NT2/D1 (cell line): ENCODE measurements around the gene FAM187B.

Experiments used
- YY1 ChIP-seq: IDR thresholded peaks from 2 replicates; pipeline ENCODE4 v1.6.1; 2011; ENCODE audit not compliant: insufficient read length, insufficient read depth
- ZNF274 ChIP-seq: IDR thresholded peaks from 2 replicates; pipeline ENCODE4 v1.6.1; 2011; ENCODE audit warnings: mild to moderate bottlenecking, low read depth, low read length

DNA sequence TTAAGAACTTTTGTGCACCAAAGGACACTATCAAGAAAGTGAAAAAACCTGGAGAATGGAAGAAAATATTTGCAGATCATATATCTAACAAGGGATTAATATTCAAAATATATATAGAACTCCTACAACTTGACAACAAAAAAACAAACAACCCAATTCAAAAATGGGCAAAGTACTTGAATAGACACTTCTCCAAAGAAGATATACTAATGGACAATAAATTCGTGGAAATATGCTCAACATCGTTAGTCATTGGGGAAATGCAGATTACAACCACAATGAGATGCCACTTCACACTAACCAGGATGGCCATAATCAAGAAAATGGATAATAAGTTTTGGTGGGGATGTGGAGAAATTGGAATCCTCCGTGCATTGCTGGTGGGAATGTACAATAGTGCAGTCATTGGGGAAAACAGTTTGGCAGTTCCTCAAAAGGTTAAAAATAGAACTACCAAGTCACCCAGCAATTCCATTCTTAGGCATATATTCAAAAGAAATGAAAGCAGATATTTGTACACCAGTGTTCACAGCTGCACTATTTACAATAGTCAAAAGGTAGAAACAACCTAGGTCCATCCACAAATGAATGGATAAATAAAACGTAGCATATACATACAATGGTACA is 18.0 kb upstream of the FAM187B start:
- no peak for TF ChIP-seq ZNF274
- no peak for TF ChIP-seq YY1
